Right cardiac atrium (tissue), 5 donors: ENCODE measurements around the gene GPR180. TPM values are rescaled to one million over a fixed set of nuclear protein-coding genes. Genes with fewer than 3 reads are reported as not detected.
A peak's percentile ranks its signal among the peaks of the same experiment; 100 is the strongest.

Experiments used
- ATAC-seq, 2 donors: fragments of 200-7000 bp; cut with Tn5 transposase; one replicate each; pipeline versions ENCODE4 v1.8.0 to v1.9.1; 2020; ENCODE audit warnings: moderate library complexity in 2 of 2, mild to moderate bottlenecking in 1 of 2
- DNase-seq, 3 donors: peaks; one replicate each; pipeline ENCODE4 v3.0.0-alpha.2; 2020
- H3K27ac ChIP-seq: one replicate; pipeline ENCODE4 v1.5.1; 2013; ENCODE audit warnings: mild to moderate bottlenecking, low read length, control low read depth, moderate library complexity
- H3K27me3 ChIP-seq: one replicate; pipeline ENCODE4 v1.6.1; 2013; ENCODE audit not compliant: control insufficient read depth, insufficient read depth
- H3K4me1 ChIP-seq: one replicate; pipeline ENCODE4 v1.6.1; 2013; ENCODE audit warnings: low read length; ENCODE audit not compliant: control insufficient read depth, insufficient read depth
- H3K4me3 ChIP-seq: one replicate; pipeline ENCODE4 v1.5.1; 2013; ENCODE audit warnings: low read length, control low read depth
- H3K9me3 ChIP-seq: one replicate; pipeline ENCODE4 v1.6.1; 2013; ENCODE audit warnings: low read length; ENCODE audit not compliant: control insufficient read depth
- WGBS: extraction: QIAGEN DNeasy Blood & Tissue Kit; methylation state at CpG from one replicate; pipeline ENCODE4 v1.1.7; 2013; 5-methylcytosine and 5-hydroxymethylcytosine counted together
- intact Hi-C, 4 donors: fragments of 100-400 bp; cut with DNase I; formaldehyde crosslinking; loops; one replicate each; pipeline versions ENCODE4 v1.11.0 to v1.14.0; 2022 to 2023
- long read RNA-seq, 4 donors: library from polyadenylated mRNA; unstranded; transcript quantifications; one replicate each; pipeline ENCODE4 v2.0.0, GENCODE V29; 2020 to 2021
- polyA plus RNA-seq: library from polyadenylated mRNA; stranded (reverse); fragments of 200-250 nt; gene quantifications from one replicate; pipeline ENCODE4 v1.2.3, GENCODE V29; 2013
- total RNA-seq, 4 donors: library from RNA; stranded (reverse); fragmentation: NEBNext Ultra II Directional; extraction: Animal tissue kit (Norgen Biotek cat#: 25700); gene quantifications; one replicate each; pipeline ENCODE4 v1.2.1, GENCODE V29; 2021
- donor health status: healthy with polysubstance abuse.
- donor health status: DM: no; HTN: yes; CAD: no.
- donor health status: DM: no; HTN: no; CAD: no.
- donor health status: DM: no; HTN: yes; CAD: no; lungs with severe emphysema.
- donor health status: DM: yes; HTN: yes; CAD: no.

GPR180 gene
- 1 to 10 TPM; 3.4 to 4.8 (median 4.1) TPM for total RNA-seq
- 1.6 TPM for polyA plus RNA-seq
- long read RNA-seq, donor 1, full-length matches to known transcripts: 16 of 21 reads
- long read RNA-seq, donor 1, partial matches to known transcripts: 1 of 21 reads
- long read RNA-seq, donor 1, other reads (novel, unspliced or antisense): 4 of 21 reads
- long read RNA-seq, donor 2, full-length matches to known transcripts: 14 of 15 reads
- long read RNA-seq, donor 2, partial matches to known transcripts: 0 of 15 reads
- long read RNA-seq, donor 2, other reads (novel, unspliced or antisense): 1 of 15 reads
- long read RNA-seq, donor 3, full-length matches to known transcripts: 35 of 48 reads
- long read RNA-seq, donor 3, partial matches to known transcripts: 1 of 48 reads
- long read RNA-seq, donor 3, other reads (novel, unspliced or antisense): 12 of 48 reads
- long read RNA-seq, donor 4, full-length matches to known transcripts: 4 of 6 reads
- long read RNA-seq, donor 4, partial matches to known transcripts: 0 of 6 reads
- long read RNA-seq, donor 4, other reads (novel, unspliced or antisense): 2 of 6 reads

DNA sequence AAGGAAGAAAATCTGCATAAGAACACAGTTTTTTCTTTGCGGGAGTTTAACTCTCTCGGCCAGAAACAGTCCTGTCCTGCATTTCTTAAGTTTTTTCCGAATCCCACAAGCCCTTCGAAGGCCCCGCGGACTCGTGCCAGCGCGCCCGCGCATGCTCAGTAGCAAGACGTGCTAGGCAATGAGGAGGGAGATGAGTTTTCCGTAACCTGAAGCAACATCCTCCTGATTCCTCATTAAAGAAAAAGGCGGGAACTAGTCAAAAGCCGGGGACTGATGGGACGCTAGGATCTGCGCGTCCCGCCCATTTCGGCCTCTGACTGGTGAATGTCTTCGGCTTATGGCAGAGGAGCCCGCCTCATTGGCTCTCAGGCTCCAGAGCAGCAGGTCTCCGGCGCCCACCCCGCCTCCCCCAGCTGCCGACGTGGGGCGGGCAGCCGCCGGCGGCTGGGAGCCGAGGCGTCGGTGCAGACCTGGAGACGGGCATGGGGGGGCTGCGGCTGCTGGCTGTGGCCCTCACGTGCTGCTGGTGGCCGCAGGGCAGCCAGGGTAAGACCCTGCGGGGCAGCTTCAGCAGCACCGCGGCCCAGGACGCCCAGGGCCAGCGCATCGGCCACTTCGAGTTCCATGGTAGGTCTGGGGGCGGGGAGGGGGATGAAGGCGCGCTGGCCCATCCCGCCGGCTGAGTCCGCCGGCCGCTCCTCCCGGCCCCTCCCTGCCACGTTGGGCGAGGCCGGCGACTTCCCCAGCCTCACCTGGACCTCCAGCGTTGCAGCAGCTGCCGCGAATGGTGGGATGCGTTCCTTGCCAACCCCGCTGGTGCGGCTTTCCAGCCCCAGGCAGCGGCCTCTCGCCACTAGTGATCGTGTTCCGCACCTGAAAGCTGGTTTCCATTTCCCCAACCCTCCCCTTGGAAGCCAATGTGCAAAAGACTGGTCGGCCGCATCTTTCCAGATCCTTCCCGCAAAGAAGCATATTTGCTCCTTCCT, at the start of gene GPR180:
Gene GPR180, plus strand, starts transcription at position 412 of the 986 bp plus-strand sequence. Its CDS starts 71 bp downstream, at position 483.
- Histone ChIP-seq H3K9me3 (no peaks in the 10 kb centered on the region), H3K4me3 (peak within 1 kb of the TSS; percentile 69), H3K27me3 (no peaks in the 10 kb centered on the region), H3K4me1 (no peaks in the 10 kb centered on the region), H3K27ac (peak within 1 kb of the TSS; percentile 55)
- peak; percentile 100 for ATAC-seq
- peak; percentile 97 to 99 (median 98) for DNase-seq
- intact Hi-C loops: no loop called here
- under 1% methylated on average over 71 of the region's 71 CpGs for WGBS

DNA sequence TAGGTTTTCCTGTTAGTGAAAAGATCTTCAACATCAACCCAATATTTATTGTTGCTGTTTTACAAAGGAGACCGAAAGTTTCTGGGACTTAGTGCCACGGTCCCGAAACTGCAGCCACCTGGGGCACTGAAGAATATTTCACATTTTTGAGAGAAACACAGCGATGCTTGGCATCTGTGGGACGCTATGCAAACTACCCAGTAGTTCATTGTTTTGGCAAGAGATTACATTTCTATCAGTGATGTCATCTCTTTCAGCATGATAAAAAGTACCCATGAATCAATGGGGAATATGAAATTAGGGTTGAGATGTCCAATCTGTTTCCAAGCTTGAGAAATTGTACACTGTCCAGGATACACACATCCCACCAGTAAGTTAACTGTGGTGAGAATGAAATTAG, 49.6 kb upstream of the GPR180 start:
- Histone ChIP-seq H3K9me3 (no peaks in the 10 kb centered on the region), H3K27me3 (no peaks in the 10 kb centered on the region), H3K27ac (no peak overlapping the region), H3K4me1 (no peaks in the 10 kb centered on the region), H3K4me3 (no peak overlapping the region)
- 79% methylated on average over 5 of the region's 5 CpGs for WGBS
- intact Hi-C loops: no loop called here
- no peak for DNase-seq
- no peak for ATAC-seq

DNA sequence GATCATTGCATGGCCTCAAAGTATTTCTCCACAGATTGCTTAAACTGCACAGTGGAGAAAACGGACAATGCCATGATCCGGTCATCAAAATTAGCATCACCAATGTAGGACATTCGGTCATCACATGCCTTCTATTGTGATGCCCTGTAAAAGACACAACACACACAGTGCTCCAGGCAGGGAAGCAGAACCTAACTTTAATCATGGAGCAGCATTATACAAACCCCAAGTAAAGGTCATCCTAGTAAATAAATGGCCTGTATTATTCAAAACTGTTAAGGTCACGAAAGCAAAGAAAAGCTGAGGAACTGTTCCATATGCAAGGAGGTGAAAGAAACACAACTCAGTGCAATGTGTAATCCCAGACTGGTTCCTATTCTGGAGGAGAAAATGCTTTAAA, 47.9 kb upstream of the GPR180 start:
- ATAC-seq (no peak), DNase-seq (no peak)
- H3K9me3 ChIP-seq: no peaks in the 10 kb centered on the region
- 85% methylated on average over 4 of the region's 4 CpGs for WGBS
- no peaks in the 10 kb centered on the region for H3K4me1 ChIP-seq
- intact Hi-C loops: no loop called here
- no peak overlapping the region for H3K27ac ChIP-seq
- no peaks in the 10 kb centered on the region for H3K27me3 ChIP-seq
- no peak overlapping the region for H3K4me3 ChIP-seq

DNA sequence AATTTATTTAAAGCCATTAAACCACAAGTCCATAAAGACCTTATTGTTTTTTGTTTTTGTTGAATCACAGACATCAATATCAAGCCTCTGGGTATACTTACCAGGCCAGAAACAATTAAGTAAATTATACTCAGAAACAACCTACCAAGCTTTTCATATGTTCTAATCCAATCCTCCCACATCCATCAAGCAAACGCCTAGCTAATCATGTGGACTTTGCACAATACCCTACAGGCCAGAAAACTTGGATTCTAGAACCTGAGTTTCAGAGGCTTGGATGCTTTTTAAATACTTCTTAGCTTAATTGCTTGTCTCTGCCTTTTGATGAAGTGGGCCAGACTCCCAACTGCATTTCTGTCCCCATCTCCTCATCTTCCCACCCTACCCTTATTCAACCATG, 45.6 kb upstream of the GPR180 start:
- peak; percentile 34 to 73 for ATAC-seq
- intact Hi-C loops: no loop called here
- Histone ChIP-seq H3K27me3 (no peaks in the 10 kb centered on the region), H3K4me3 (no peak overlapping the region), H3K4me1 (no peaks in the 10 kb centered on the region), H3K9me3 (no peaks in the 10 kb centered on the region), H3K27ac (no peak overlapping the region)
- DNase-seq: no peak
- 57% methylated on average over 1 of the region's 1 CpG for WGBS

DNA sequence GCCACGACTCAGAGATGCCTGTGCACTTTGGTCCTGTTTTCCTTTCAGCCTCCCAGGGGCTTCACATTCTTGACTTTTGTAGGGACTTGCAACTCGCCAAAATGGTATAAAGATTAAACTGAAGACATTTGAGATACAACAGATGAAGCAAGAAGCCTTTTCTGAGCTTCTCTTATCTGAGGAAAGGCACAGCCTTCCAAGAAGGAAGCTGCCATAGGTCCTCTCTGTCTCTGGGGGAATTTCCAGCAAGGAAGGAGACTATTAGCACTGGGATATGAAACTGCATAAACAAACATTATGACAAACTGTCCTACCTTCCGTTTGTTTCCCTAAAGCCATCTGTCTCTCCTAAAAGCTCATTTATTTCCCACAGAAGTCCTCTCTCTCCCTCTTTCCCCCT, 45.0 kb upstream of the GPR180 start:
- Histone ChIP-seq H3K9me3 (no peaks in the 10 kb centered on the region), H3K27ac (no peak overlapping the region), H3K4me3 (no peak overlapping the region), H3K4me1 (no peaks in the 10 kb centered on the region), H3K27me3 (no peaks in the 10 kb centered on the region)
- intact Hi-C loops: no loop called here
- ATAC-seq: no peak
- 44% methylated on average over 3 of the region's 3 CpGs for WGBS
- no peak for DNase-seq

DNA sequence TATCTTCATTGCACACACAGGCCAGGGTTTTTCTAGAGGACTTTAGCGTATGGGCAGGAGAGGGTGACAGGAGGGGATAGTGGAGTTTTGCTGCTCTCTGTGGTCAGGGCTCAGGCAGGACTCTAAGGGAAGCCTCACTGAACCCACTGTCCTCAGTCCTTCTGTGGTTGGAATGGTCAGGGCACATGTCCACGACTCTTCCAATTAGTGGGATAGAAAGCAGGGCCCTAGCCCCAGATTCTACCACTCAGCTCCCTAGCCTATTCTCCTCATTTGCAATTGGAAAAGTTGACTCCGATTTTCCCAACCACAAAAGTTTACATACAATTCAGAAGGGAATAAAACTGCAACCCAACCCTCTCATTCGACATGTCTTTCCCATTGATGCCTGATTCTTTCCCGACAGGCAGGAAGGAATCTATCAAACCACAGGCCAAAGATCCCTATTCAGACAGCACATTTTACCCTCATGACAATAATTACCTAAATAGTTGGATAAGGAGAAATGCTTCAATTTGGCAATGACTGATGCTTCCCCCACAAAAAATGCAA, 43.9 kb upstream of the GPR180 start:
- no peak for ATAC-seq
- Histone ChIP-seq H3K4me1 (no peaks in the 10 kb centered on the region), H3K4me3 (no peak overlapping the region), H3K27me3 (no peaks in the 10 kb centered on the region), H3K9me3 (no peaks in the 10 kb centered on the region), H3K27ac (no peak overlapping the region)
- 77% methylated on average over 5 of the region's 5 CpGs for WGBS
- intact Hi-C loops: no loop called here
- no peak for DNase-seq

DNA sequence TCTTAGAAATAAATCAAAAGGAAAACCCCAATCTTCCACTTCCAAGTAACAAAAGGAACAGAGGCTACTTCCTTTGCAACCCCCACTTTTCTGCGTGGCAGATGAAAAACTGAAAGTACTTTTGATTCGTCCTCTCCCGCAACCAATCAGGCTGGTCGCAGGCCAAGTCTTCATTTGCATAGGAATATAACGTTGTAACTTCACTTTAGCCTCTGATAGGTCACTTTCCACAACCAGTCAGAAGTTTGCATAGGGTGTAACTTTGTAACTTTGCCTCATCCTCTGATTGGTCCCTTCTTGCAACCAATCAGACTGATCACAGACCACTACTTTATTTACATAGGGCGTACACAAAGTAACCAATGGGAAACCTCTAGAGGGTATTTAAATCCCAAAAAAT, 42.9 kb upstream of the GPR180 start:
- ATAC-seq: no peak
- WGBS: 50% methylated on average over 6 of the region's 6 CpGs
- Histone ChIP-seq H3K4me1 (no peaks in the 10 kb centered on the region), H3K4me3 (no peak overlapping the region), H3K9me3 (no peaks in the 10 kb centered on the region), H3K27ac (no peak overlapping the region), H3K27me3 (no peaks in the 10 kb centered on the region)
- no peak for DNase-seq
- intact Hi-C loops: no loop called here

DNA sequence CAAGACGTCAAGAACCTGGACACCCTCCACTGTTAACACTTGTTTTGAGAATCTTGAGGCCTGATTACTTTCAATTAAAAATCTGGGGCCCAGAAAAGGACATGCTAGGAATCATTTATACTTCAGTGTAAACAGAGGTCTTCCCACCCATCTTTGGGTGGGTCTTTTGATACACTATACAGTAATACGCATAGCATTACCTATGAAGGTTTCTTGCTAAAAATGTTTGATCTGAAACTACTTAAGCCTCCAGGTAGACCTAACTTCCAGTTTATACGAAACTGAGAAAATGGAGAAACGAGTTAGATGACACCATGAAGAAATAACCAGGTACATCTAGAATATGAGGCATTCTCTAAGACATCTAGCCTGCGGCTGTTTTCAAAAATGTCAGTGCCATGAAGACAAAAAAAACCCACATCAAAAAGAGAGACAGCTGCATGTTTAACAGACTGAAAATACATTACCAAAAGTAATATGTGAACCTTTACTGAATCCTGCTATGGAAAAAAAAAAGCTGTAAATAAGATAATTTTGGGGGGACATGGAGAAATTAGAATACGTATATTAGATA, 42.3 kb upstream of the GPR180 start:
- 78% methylated on average over 6 of the region's 6 CpGs for WGBS

DNA sequence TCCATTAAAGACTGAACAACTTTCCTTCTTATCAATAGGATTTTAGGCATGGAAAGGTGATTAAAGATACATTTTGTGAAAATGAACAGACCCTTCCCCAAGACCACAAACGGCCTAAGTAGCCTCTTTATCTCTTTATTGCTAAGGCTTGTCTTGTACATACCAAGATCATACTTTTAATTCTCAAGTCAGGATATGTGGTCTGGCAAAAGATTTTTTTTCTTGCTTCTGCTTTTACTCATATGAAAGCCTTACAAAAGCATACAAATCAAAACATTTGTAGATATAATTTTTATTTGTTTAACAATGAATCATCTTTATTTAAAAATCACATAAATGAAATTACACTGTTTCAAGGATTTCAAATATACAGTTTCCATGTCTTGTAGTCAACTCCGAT, 41.5 kb upstream of the GPR180 start:
- ATAC-seq (no peak), DNase-seq (no peak)
- no peaks in the 10 kb centered on the region for H3K4me1 ChIP-seq
- WGBS: 64% methylated on average over 2 of the region's 2 CpGs
- H3K4me3 ChIP-seq: no peak overlapping the region
- intact Hi-C loops: no loop called here
- no peak overlapping the region for H3K27ac ChIP-seq
- H3K9me3 ChIP-seq: no peaks in the 10 kb centered on the region
- H3K27me3 ChIP-seq: no peaks in the 10 kb centered on the region

More for the DNA sequence above, 42.3 kb upstream of the GPR180 start:
- Histone ChIP-seq H3K4me3 (no peak overlapping the region), H3K27ac (no peak overlapping the region), H3K4me1 (no peaks in the 10 kb centered on the region), H3K27me3 (no peaks in the 10 kb centered on the region), H3K9me3 (no peaks in the 10 kb centered on the region)
- intact Hi-C loops: no loop called here
- ATAC-seq (no peak), DNase-seq (no peak)

DNA sequence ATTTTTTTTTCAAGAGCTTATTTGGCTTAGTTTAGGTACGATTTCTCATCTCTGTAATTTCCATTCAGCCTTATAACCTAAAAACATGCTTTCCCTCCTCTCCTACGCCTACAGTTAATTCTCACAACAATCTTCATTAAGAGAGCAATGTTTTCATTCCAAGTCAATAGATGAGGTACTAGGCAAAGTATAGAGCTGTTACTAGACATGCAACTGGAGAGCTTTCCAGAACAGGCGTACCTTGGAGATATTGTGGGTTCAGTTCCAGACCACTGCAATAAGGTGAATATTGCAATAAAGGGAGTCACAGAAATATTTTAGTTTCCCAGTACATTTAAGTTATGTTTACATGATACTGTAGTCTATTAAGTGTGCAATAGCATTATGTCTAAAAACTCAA, 40.5 kb upstream of the GPR180 start:
- 89% methylated on average over 3 of the region's 3 CpGs for WGBS
- no peak overlapping the region for H3K4me3 ChIP-seq
- H3K4me1 ChIP-seq: no peaks in the 10 kb centered on the region
- no peak for DNase-seq
- H3K27ac ChIP-seq: no peak overlapping the region
- intact Hi-C loops: no loop called here
- no peak for ATAC-seq
- no peaks in the 10 kb centered on the region for H3K9me3 ChIP-seq
- no peaks in the 10 kb centered on the region for H3K27me3 ChIP-seq
